ENCODE results near the gene SEMA3F. TPM values are rescaled to one million over a fixed set of nuclear protein-coding genes. Genes with fewer than 3 reads are reported as not detected.

The SEMA3F gene
- polyA plus RNA-seq, 3 donors = 5.5 to 35.5 (median 23.8) TPM

- WGBS, 3 donors = 91% methylated on average over 26 of the region's 26 CpGs
- no peak overlapping the region for H3K27ac ChIP-seq (ENCODE audit: low read depth, low read length)
These were observed 27.5 kb downstream of the SEMA3F start for GRCh38 chr3:50182533-50183099.

- 82 to 93% (median 91%) methylated on average over 6 of the region's 6 CpGs for WGBS, 3 donors
- no peak overlapping the region for H3K27ac ChIP-seq (ENCODE audit: low read depth, low read length)
These were observed 28.6 kb downstream of the SEMA3F start for GRCh38 chr3:50183755-50184154.

GRCh38 chr3:50184242-50184978 is 29.3 kb downstream of the SEMA3F start:
- 93 to 95% (median 93%) methylated on average over 18 to 21 of the region's 21 CpGs for WGBS, 3 donors
- H3K27ac ChIP-seq (ENCODE audit: low read depth, low read length) = no peak overlapping the region

GRCh38 chr3:50185230-50185629 is 30.1 kb downstream of the SEMA3F start:
- WGBS, 3 donors = 87 to 97% (median 96%) methylated on average over 4 of the region's 4 CpGs

GRCh38 chr3:50186096-50186495 is 31.0 kb downstream of the SEMA3F start:
- 94 to 96% (median 95%) methylated on average over 10 of the region's 10 CpGs for WGBS, 3 donors
- H3K27ac ChIP-seq (ENCODE audit: low read depth, low read length) = no peak overlapping the region

More at GRCh38 chr3:50185230-50185629, 30.1 kb downstream of the SEMA3F start:
- H3K27ac ChIP-seq (ENCODE audit: low read depth, low read length) = no peak overlapping the region

GRCh38 chr3:50187750-50188149 is 32.6 kb downstream of the SEMA3F start:
- H3K27ac ChIP-seq (ENCODE audit: low read depth, low read length) = no peak overlapping the region
- WGBS, 3 donors = 94 to 96% (median 95%) methylated on average over 19 of the region's 19 CpGs

GRCh38 chr3:50189274-50189673 is 34.1 kb downstream of the SEMA3F start:
- no peak overlapping the region for H3K27ac ChIP-seq (ENCODE audit: low read depth, low read length)
- 9 to 16% (median 13%) methylated on average over 5 of the region's 5 CpGs for WGBS, 3 donors

GRCh38 chr3:50189989-50190388 is 34.9 kb downstream of the SEMA3F start:
- 88% methylated on average over 7 of the region's 7 CpGs for WGBS, 3 donors
- no peak overlapping the region for H3K27ac ChIP-seq (ENCODE audit: low read depth, low read length)

GRCh38 chr3:50190936-50191660 is 36.0 kb downstream of the SEMA3F start, which contains the start of gene GNAT1:
TSS of gene GNAT1 (plus strand) at chr3:50191610. CDS start at chr3:50191726, 116 bp downstream.
- WGBS, 3 donors = 75 to 77% (median 77%) methylated on average over 8 of the region's 8 CpGs
- no peak within 1 kb of the TSS for H3K27ac ChIP-seq (ENCODE audit: low read depth, low read length)

- WGBS, 3 donors = 81 to 83% (median 83%) methylated on average over 8 of the region's 8 CpGs
- no peak overlapping the region for H3K27ac ChIP-seq (ENCODE audit: low read depth, low read length)
These were observed 37.0 kb downstream of the SEMA3F start for GRCh38 chr3:50192124-50192523.

GRCh38 chr3:50192689-50193141 is 37.6 kb downstream of the SEMA3F start:
- no peak overlapping the region for H3K27ac ChIP-seq (ENCODE audit: low read depth, low read length)
- WGBS, 3 donors = 12 to 15% (median 12%) methylated on average over 21 of the region's 21 CpGs

GRCh38 chr3:50193286-50193685 is 38.2 kb downstream of the SEMA3F start:
- WGBS, 3 donors = 42 to 51% (median 47%) methylated on average over 36 of the region's 36 CpGs

GRCh38 chr3:50193746-50194127 is 38.6 kb downstream of the SEMA3F start:
- no peak overlapping the region for H3K27ac ChIP-seq (ENCODE audit: low read depth, low read length)
- WGBS, 3 donors = 26 to 37% (median 29%) methylated on average over 31 to 34 of the region's 34 CpGs

More at GRCh38 chr3:50193286-50193685, 38.2 kb downstream of the SEMA3F start:
- H3K27ac ChIP-seq (ENCODE audit: low read depth, low read length) = no peak overlapping the region

- H3K27ac ChIP-seq (ENCODE audit: low read depth, low read length) = no peak overlapping the region
- WGBS, 3 donors = 8 to 11% (median 9%) methylated on average over 66 to 70 of the region's 70 CpGs
These were observed 39.2 kb downstream of the SEMA3F start for GRCh38 chr3:50194128-50194902.

- 59 to 62% (median 60%) methylated on average over 14 of the region's 14 CpGs for WGBS, 3 donors
- H3K27ac ChIP-seq (ENCODE audit: low read depth, low read length) = no peak overlapping the region
These were observed 39.9 kb downstream of the SEMA3F start for GRCh38 chr3:50194903-50195500.

- WGBS, 3 donors = 31 to 73% (median 60%) methylated on average over 4 of the region's 4 CpGs
- no peak overlapping the region for H3K27ac ChIP-seq (ENCODE audit: low read depth, low read length)
These were observed 40.6 kb downstream of the SEMA3F start for GRCh38 chr3:50195501-50196252.

GRCh38 chr3:50196253-50196801 is 41.2 kb downstream of the SEMA3F start:
- 70 to 76% (median 76%) methylated on average over 6 of the region's 6 CpGs for WGBS, 3 donors
- H3K27ac ChIP-seq (ENCODE audit: low read depth, low read length) = no peak overlapping the region
